ENCODE results near the gene PLEKHG1. TPM values are rescaled to one million over a fixed set of nuclear protein-coding genes. Genes with fewer than 3 reads are reported as not detected.
A peak's percentile ranks its signal among the peaks of the same experiment; 100 is the strongest.

Gene PLEKHG1
- polyA plus RNA-seq (2013, experiment 1 of 2; ENCODE audit: insufficient read length), result 0.49 TPM
- 0.59 TPM for polyA plus RNA-seq (2013, experiment 2 of 2; ENCODE audit: insufficient read length)

GRCh38 chr6:150599199-150600009, at the start of gene PLEKHG1:
Gene PLEKHG1 (plus strand): TSS chr6:150599885. CDS start chr6:150733682, 133,797 bp downstream.
- DNase-seq, result peak; percentile 61

- no peak for DNase-seq
Measured at GRCh38 chr6:150550244-150550643, 49.4 kb upstream of the PLEKHG1 start.

GRCh38 chr6:150557043-150557599, 42.6 kb upstream of the PLEKHG1 start:
- DNase-seq, result no peak

GRCh38 chr6:150560004-150560883, 39.4 kb upstream of the PLEKHG1 start:
- no peak for DNase-seq

GRCh38 chr6:150560884-150561219, 38.8 kb upstream of the PLEKHG1 start:
- DNase-seq, result no peak

GRCh38 chr6:150565945-150566344, 33.7 kb upstream of the PLEKHG1 start:
- no peak for DNase-seq

GRCh38 chr6:150566486-150566885, 33.2 kb upstream of the PLEKHG1 start:
- no peak for DNase-seq

GRCh38 chr6:150567380-150567779, 32.3 kb upstream of the PLEKHG1 start:
- no peak for DNase-seq

GRCh38 chr6:150567823-150568383, 31.8 kb upstream of the PLEKHG1 start:
- DNase-seq, result peak; percentile 6

- no peak for DNase-seq
Measured at GRCh38 chr6:150568560-150568959, 31.1 kb upstream of the PLEKHG1 start.

- DNase-seq, result no peak
Measured at GRCh38 chr6:150569161-150569560, 30.5 kb upstream of the PLEKHG1 start.

- no peak for DNase-seq
Measured at GRCh38 chr6:150573041-150573681, 26.5 kb upstream of the PLEKHG1 start.

GRCh38 chr6:150575836-150576235, 23.8 kb upstream of the PLEKHG1 start:
- no peak for DNase-seq

- no peak for DNase-seq
Measured at GRCh38 chr6:150576651-150577226, 22.9 kb upstream of the PLEKHG1 start.

GRCh38 chr6:150579611-150580010, 20.1 kb upstream of the PLEKHG1 start:
- DNase-seq, result no peak

- no peak for DNase-seq
Measured at GRCh38 chr6:150580489-150580888, 19.2 kb upstream of the PLEKHG1 start.

- no peak for DNase-seq
Measured at GRCh38 chr6:150584065-150584464, 15.6 kb upstream of the PLEKHG1 start.

- DNase-seq, result no peak
Measured at GRCh38 chr6:150584596-150584995, 15.1 kb upstream of the PLEKHG1 start.

- no peak for DNase-seq
Measured at GRCh38 chr6:150586850-150587359, 12.8 kb upstream of the PLEKHG1 start.

- DNase-seq, result no peak
Measured at GRCh38 chr6:150587637-150588036, 12.0 kb upstream of the PLEKHG1 start.

- no peak for DNase-seq
Measured at GRCh38 chr6:150588888-150589499, 10.7 kb upstream of the PLEKHG1 start.
